Osteoblast (primary cell): ENCODE measurements around the gene TF. TPM values are rescaled to one million over a fixed set of nuclear protein-coding genes. Genes with fewer than 3 reads are reported as not detected.

Experiments
- DNase-seq: peaks from one replicate; pipeline ENCODE4 v3.0.0; 2011; ENCODE audit warnings: low spot score, mixed read lengths; ENCODE audit not compliant: insufficient read length; ENCODE audit errors: missing footprints
- H2AFZ ChIP-seq: 2 replicates; pipeline ENCODE4 v1.6.0; 2011; ENCODE audit warnings: mild to moderate bottlenecking, low read length
- H3K27ac ChIP-seq: 2 replicates; pipeline ENCODE4 v1.5.1; 2011; ENCODE audit warnings: mild to moderate bottlenecking, low read depth, low read length, moderate library complexity
- H3K27me3 ChIP-seq: 2 replicates; pipeline ENCODE4 v1.6.0; 2012; ENCODE audit warnings: mild to moderate bottlenecking, control low read depth, inconsistent platforms, low read length, moderate library complexity; ENCODE audit not compliant: insufficient read depth
- H3K36me3 ChIP-seq: 2 replicates; pipeline ENCODE4 v1.5.1; 2011; ENCODE audit warnings: mild to moderate bottlenecking, low read length, control low read depth, moderate library complexity; ENCODE audit not compliant: insufficient read depth
- H3K4me1 ChIP-seq: 2 replicates; pipeline ENCODE4 v1.5.1; 2011; ENCODE audit warnings: mild to moderate bottlenecking, low read length, control low read depth, moderate library complexity; ENCODE audit not compliant: insufficient read depth
- H3K4me2 ChIP-seq: 2 replicates; pipeline ENCODE4 v1.6.0; 2011; ENCODE audit warnings: mild to moderate bottlenecking, low read length; ENCODE audit not compliant: insufficient read depth
- H3K4me3 ChIP-seq: fragments of 200-600 bp; sonication (generic); 3 replicates; pipeline ENCODE4 v1.5.1; 2012; ENCODE audit warnings: mild to moderate bottlenecking, low read length, inconsistent platforms; ENCODE audit not compliant: insufficient read depth
- H3K79me2 ChIP-seq: 2 replicates; pipeline ENCODE4 v1.6.0; 2012; ENCODE audit warnings: mild to moderate bottlenecking, low read length, control low read depth, inconsistent platforms; ENCODE audit not compliant: insufficient read depth
- H3K9me3 ChIP-seq: 2 replicates; pipeline ENCODE4 v1.5.1; 2011; ENCODE audit warnings: low read depth, low read length, control low read depth
- H4K20me1 ChIP-seq: 2 replicates; pipeline ENCODE4 v1.6.0; 2012; ENCODE audit warnings: mild to moderate bottlenecking, low read length, control low read depth; ENCODE audit not compliant: insufficient read depth
- CTCF ChIP-seq: IDR thresholded peaks from 2 replicates; pipeline ENCODE4 v1.5.1; 2011; ENCODE audit warnings: mild to moderate bottlenecking, low read depth, low read length, moderate library complexity; ENCODE audit errors: extremely low read depth
- total RNA-seq: library from RNA; depleted of rRNA; stranded (reverse); fragments of >200 nt; gene quantifications from 2 replicates; pipeline ENCODE4 v1.2.3, GENCODE V29; 2012

The TF gene
- total RNA-seq, 1 donor = 0.36 TPM

- no peaks in the 10 kb centered on the region for H3K79me2 ChIP-seq
Measured at GRCh38 chr3:133709139-133709750, 36.9 kb upstream of the TF start.

GRCh38 chr3:133711013-133711412 lies 35.2 kb upstream of the TF start:
- Histone ChIP-seq H3K27me3 (peaks cover 7% of the 10 kb centered on the region), H3K4me3 (no peak overlapping the region), H3K79me2 (no peaks in the 10 kb centered on the region), H2AFZ (no peak overlapping the region), H3K4me1 (no peaks in the 10 kb centered on the region), H3K36me3 (no peaks in the 10 kb centered on the region), H3K27ac (no peak overlapping the region), H4K20me1 (no peaks in the 10 kb centered on the region), H3K4me2 (no peak overlapping the region), H3K9me3 (no peaks in the 10 kb centered on the region)
- no peak for DNase-seq
- no peak for TF ChIP-seq CTCF

More at GRCh38 chr3:133709139-133709750, 36.9 kb upstream of the TF start:
- Histone ChIP-seq H4K20me1 (no peaks in the 10 kb centered on the region), H3K9me3 (no peaks in the 10 kb centered on the region), H3K36me3 (no peaks in the 10 kb centered on the region), H3K27ac (no peak overlapping the region), H2AFZ (no peak overlapping the region), H3K4me1 (no peaks in the 10 kb centered on the region), H3K4me3 (no peak overlapping the region), H3K4me2 (no peak overlapping the region), H3K27me3 (peaks cover 7% of the 10 kb centered on the region)
- no peak for TF ChIP-seq CTCF
- no peak for DNase-seq

- no peaks in the 10 kb centered on the region for H4K20me1 ChIP-seq
- H3K27ac ChIP-seq = no peak overlapping the region
- no peak for TF ChIP-seq CTCF
- no peaks in the 10 kb centered on the region for H3K36me3 ChIP-seq
- H3K4me2 ChIP-seq = no peak overlapping the region
- no peak overlapping the region for H3K4me3 ChIP-seq
- H3K9me3 ChIP-seq = no peaks in the 10 kb centered on the region
- no peaks in the 10 kb centered on the region for H3K79me2 ChIP-seq
- no peak for DNase-seq
- H3K4me1 ChIP-seq = no peaks in the 10 kb centered on the region
- H2AFZ ChIP-seq = no peak overlapping the region
- peaks cover 7% of the 10 kb centered on the region for H3K27me3 ChIP-seq
Measured at GRCh38 chr3:133712017-133712416, 34.2 kb upstream of the TF start.

GRCh38 chr3:133713347-133713746 lies 32.8 kb upstream of the TF start:
- no peaks in the 10 kb centered on the region for H3K4me1 ChIP-seq
- no peaks in the 10 kb centered on the region for H3K27me3 ChIP-seq
- no peak overlapping the region for H3K27ac ChIP-seq
- H3K9me3 ChIP-seq = no peaks in the 10 kb centered on the region
- no peak overlapping the region for H2AFZ ChIP-seq
- no peak overlapping the region for H3K4me2 ChIP-seq
- H3K79me2 ChIP-seq = no peaks in the 10 kb centered on the region
- no peak for DNase-seq
- no peaks in the 10 kb centered on the region for H4K20me1 ChIP-seq
- no peak for TF ChIP-seq CTCF
- no peaks in the 10 kb centered on the region for H3K36me3 ChIP-seq
- no peak overlapping the region for H3K4me3 ChIP-seq
